ENCODE data around the gene KCNN3.

KCNN3 gene

GRCh38 chr1:154859786-154860155 lies 10.3 kb downstream of the KCNN3 start:
- DNase-seq, result no peak

GRCh38 chr1:154859151-154859785 lies 10.8 kb downstream of the KCNN3 start:
- DNase-seq, result no peak

GRCh38 chr1:154857441-154858215 lies 12.5 kb downstream of the KCNN3 start:
- no peak for DNase-seq

GRCh38 chr1:154857022-154857421 lies 13.1 kb downstream of the KCNN3 start:
- DNase-seq, result no peak

GRCh38 chr1:154856544-154856943 lies 13.5 kb downstream of the KCNN3 start:
- no peak for DNase-seq

DNA sequence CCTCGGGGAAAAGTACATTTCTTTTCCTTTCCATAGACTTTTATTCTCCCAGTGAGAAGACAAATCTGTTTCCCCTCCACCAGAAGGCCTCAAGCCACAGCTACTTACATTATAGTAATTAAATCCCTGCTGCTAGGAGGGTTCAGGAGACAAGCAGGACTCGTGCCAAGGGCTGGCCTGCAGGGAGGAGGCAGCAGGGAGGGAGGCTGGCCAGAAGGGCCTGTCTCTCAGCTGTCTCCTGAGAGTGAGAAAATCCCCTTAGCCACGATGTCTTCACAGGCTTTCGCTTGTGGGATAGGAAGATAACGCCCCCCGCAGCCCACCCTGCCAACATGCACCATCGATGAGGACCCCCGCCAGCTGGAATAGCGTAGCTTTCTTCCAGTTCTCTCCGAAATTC lies 14.0 kb downstream of the KCNN3 start:
- peak; percentile 33 for DNase-seq

DNA sequence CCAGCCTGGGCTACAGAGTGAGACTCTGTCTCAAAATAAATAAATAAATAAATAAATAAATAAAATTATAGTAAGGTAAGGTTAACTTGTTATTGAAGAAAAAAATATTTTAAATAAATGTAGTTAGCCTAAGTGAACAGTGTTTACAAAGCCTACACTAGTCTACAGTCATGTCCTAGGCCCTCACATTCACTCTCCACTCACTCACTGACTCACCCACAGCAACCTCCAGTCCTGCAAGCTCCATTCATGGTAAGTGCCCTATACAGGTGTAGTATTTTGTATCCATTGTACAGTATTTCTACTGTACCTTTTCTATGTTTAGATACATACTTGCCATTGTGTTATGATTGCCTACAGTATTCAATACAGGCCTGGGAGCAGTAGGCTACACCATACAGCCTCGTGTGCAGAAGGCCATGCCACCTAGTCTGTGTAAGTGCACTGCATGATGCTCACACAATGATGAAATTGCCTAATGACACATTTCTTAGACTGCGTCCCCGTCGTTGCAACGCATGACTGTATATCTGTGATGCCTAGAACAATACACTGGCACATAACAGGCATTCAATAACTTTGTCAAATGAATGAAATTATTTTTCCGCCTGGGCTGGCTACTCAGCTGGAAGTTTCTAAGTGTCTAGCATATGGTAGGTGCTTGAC lies 14.8 kb downstream of the KCNN3 start:
- no peak for DNase-seq

- no peak for DNase-seq
These were observed 17.2 kb downstream of the KCNN3 start for GRCh38 chr1:154852845-154853244.

DNA sequence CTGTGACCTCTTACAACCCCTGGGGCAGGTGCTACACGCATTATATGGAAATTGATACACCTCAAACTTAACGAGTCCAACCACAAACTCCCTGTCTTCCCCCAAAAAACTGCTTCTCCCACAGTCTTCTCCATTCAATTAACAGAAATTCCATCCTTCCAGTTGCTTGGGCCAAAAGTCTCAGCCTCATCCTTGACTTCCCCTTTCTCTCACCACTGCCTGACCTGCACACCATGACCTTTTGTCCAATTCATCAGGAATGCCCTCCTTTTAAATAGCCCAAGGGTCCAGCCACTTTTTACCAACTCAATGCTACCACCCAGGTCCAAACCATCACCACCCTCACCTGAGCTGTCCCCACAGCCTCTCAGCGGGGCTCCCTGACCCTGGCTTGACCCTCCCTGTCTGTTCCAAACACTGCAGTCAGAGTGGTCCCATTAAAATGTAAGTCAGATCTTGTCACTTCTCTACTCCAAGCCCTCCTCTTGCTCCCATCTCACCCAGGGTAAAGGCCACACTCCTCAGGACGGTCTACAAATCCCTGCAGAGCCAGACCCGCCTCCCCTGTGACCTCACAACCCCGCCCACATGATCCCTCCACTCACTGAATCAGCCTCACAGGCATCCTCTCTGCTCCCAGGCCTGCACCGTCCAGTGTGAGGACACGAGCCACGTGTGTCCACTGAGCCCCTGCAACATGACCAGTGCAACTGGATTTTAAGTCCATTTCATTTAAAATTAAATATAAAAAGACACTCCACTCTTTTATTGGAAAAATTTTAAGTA lies 18.5 kb downstream of the KCNN3 start:
- DNase-seq, result no peak

GRCh38 chr1:154849645-154850131 lies 20.4 kb downstream of the KCNN3 start:
- DNase-seq, result no peak

- DNase-seq, result peak; percentile 50
These were observed 21.1 kb downstream of the KCNN3 start for GRCh38 chr1:154848983-154849382.

- peak; percentile 79 for DNase-seq
These were observed 22.2 kb downstream of the KCNN3 start for GRCh38 chr1:154847891-154848290.

DNA sequence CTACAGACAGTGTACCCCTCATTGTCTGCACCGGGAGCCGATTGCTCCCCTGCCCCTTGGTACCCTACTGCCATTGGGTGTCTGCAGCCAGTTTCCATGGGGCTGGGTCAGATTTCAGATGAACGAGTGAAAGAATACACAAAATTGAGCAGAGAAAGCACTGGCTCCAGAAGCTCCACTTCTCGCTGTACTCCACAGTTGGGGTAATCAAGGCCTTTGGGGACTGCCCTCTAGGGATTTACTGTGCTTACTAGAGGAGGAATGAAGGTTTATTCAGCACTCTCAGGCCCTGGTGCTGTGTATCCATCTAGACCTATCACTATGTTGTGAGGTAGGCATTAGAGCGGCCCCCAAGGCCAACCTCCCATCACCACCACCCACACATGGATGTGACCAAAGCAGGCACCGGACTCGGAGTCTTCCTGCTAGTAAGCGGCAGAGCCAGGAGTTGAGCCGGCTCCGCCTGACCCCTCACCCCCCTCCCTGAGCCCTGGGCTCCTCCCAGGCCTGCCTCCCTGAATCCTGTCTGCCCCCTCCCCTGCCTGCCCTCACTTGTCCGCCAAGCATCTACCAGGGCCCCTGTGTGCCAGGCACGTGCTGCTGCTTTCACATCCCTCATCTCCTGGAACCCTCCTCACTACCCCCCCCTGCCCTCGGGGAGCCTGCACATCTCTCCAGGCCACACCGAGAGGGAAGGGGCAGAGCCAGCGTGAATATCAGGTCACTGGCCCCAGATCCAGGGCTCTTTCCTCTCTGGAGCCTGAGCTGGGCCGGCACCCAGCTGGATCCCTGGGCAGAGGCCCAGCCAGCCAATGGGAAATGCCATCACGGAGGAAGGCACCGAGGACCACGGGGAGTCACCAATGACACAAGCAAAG lies 23.3 kb downstream of the KCNN3 start:
- DNase-seq, result no peak

DNA sequence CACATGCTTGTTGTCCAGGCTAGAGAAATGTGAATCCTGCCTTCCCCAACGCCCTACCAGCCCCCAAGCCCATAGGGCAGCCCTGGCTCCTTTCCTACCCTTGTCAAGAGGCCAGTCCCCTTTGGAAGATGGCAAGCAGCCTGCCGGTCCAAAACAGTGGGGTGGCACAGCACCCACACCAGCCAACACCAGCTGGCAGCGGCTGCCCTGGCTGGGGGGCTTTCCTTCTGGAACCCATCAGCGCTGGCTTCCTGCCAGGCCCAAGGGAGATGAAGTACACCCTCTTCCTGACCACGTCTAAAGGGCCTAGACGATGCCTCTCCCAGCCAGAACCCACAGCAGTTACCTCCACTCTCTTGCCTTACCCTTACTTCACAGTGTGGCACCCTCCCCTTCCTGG lies 24.2 kb downstream of the KCNN3 start:
- DNase-seq, result peak; percentile 19

DNA sequence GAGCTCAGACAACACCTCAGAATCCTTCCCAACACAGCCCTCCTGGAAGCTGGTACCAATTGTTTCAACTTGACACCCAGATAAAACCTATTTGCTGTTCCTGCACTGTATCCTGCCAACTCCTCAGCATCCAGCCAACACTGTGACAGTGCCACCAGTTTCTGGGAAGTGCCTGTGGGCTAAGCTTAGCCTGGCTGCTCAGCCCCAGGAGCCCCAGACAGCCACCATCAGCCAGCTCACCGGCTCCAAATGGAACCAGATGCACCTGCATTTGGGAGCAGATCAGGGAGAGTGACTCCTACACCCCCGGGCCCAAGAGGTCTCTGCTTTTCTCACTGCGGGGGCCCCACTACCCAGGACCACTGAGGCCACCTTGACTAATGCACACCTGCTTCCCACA lies 24.9 kb downstream of the KCNN3 start:
- no peak for DNase-seq

DNA sequence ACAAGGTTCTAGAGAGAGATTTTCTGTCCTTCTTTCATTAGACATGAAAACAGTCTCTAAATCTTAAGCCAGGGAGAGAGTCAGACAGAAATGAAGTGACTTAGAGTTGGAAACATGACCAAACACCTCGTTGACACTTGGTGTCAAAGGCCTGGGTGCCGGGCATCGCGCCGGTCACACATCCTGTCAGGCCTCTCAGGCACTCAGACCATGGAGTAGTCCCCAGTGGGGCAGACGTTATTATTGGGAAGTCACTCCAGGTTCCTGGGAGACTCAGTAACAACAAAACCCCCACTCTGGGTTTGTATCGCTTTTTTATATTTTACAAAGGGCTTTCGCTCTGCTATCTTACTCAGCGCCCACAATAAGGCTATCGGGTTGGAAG lies 25.8 kb downstream of the KCNN3 start:
- no peak for DNase-seq

DNA sequence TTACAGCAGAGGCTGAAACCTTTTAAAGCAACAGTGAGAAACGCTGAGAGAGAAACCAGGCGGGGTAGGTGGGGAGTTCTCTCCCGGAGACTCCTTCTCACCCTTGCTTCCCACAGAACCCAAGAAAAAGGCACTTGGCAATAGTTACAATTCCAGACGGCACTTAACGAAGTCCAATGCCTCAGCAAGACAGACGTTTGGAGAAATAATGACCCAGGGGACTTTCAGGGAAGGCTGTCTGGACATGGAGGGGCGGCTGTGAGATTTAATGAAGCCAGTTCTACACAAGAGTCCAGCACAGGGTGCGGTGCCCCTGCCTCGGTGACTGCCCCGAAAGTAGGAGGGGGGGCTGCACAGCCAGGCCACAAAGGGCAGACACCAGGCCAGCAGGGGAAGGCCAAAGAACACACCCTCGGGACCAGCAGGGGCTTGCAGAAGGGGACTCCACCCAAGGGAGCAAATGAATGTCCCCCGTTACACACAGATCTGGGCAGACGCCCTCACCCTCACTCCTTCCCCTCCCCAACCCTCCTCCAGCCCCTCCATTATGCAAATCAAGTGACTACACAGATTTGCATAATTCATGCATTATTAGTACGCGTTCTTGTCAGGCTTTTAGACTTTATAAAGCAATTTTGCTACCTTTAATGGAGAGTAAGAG lies 26.3 kb downstream of the KCNN3 start:
- no peak for DNase-seq

GRCh38 chr1:154842635-154843034 lies 27.4 kb downstream of the KCNN3 start:
- DNase-seq, result no peak

GRCh38 chr1:154841384-154841783 lies 28.7 kb downstream of the KCNN3 start:
- no peak for DNase-seq

GRCh38 chr1:154840269-154841176 lies 29.6 kb downstream of the KCNN3 start:
- no peak for DNase-seq

- DNase-seq, result no peak
These were observed 30.4 kb downstream of the KCNN3 start for GRCh38 chr1:154839691-154840090.

Measured in DMS79 treated with DMSO at 0.1 percent for 48 hours (cell line).